A549 (cell line): ENCODE measurements around the gene SNX5. TPM values are rescaled to one million over a fixed set of nuclear protein-coding genes. Genes with fewer than 3 reads are reported as not detected.

Source experiments
- ATAC-seq, 2 experiments: fragments of 200-7000 bp in 1 of 2; fragments of >200 bp in 1 of 2; cut with Nextera tagmentation in 1 of 2; cut with Tn5 transposase in 1 of 2; 3 replicates each; pipeline versions ENCODE4 v1.8.0 to v1.9.1; 2018 to 2020; ENCODE audit warnings: mild to moderate bottlenecking in 1 of 2, moderate library complexity in 1 of 2
- CTCF ChIA-PET: fragments of 300-600 bp; sonication (Branson Sonifier 250); formaldehyde crosslinking; extraction: SDS; loops from one replicate; lab custom pipeline; 2021; ENCODE audit warnings: antibody characterized with exemption, inconsistent platforms; lab: Yijun Ruan, JAX
- POLR2A ChIA-PET: fragments of 350-600 bp; formaldehyde crosslinking; extraction: SDS; loops from one replicate; lab custom pipeline; 2021; ENCODE audit warnings: antibody characterized with exemption, inconsistent platforms; lab: Yijun Ruan, JAX
- DNase-seq, 2 experiments: peaks; one replicate each; pipeline versions ENCODE4 v3.0.0 to v3.0.0-alpha.2; 2011 to 2016; ENCODE audit warnings: low read depth in 1 of 2, low spot score in 1 of 2
- FAIRE-seq: peaks from 2 replicates; lab custom pipeline; 2011; peaks lifted over from hg19 to GRCh38; lab: Jason Lieb, UNC
- H3K27ac ChIP-seq, 2 experiments: fragments of >200 bp; sonication (Bioruptor Twin); formaldehyde crosslinking; 3 replicates each; pipeline ENCODE4 v1.5.1; 2016 to 2017
- H3K4me1 ChIP-seq: fragments of >200 bp; sonication (Bioruptor Twin); formaldehyde crosslinking; 3 replicates; pipeline ENCODE4 v1.6.1; 2016
- H3K4me2 ChIP-seq: fragments of >200 bp; sonication (Bioruptor Twin); formaldehyde crosslinking; 3 replicates; pipeline ENCODE4 v1.6.1; 2016
- H3K4me3 ChIP-seq: fragments of >200 bp; sonication (Bioruptor Twin); formaldehyde crosslinking; 3 replicates; pipeline ENCODE4 v1.5.1; 2016
- H3K9me3 ChIP-seq: fragments of >200 bp; sonication (Bioruptor Twin); formaldehyde crosslinking; 3 replicates; pipeline ENCODE4 v1.6.1; 2016
- BCL3 ChIP-seq: fragments of >200 bp; sonication (Bioruptor Twin); formaldehyde crosslinking; IDR thresholded peaks from 3 replicates; pipeline ENCODE4 v1.6.1; 2016
- CBX2 ChIP-seq: fragments of 200-600 bp; sonication (generic); IDR thresholded peaks from 2 replicates; pipeline ENCODE4 v1.6.1; 2016; ENCODE audit warnings: low read depth, mild to moderate bottlenecking, borderline replicate concordance
- CHD4 ChIP-seq: fragments of 200-600 bp; sonication (generic); IDR thresholded peaks from 2 replicates; pipeline ENCODE4 v1.6.1; 2016; ENCODE audit warnings: antibody characterized with exemption, mild to moderate bottlenecking, borderline replicate concordance
- EP300 ChIP-seq, 2 experiments: fragments of >200 bp; sonication (Bioruptor Twin); formaldehyde crosslinking; IDR thresholded peaks; 2 replicates in 1 of 2; 3 replicates in 1 of 2; pipeline ENCODE4 v1.6.1; 2016 to 2017
- FOSL2 ChIP-seq, 2 experiments: fragments of 450-650 bp in 1 of 2; fragments of >200 bp in 1 of 2; sonication (Bioruptor Twin) in 1 of 2; formaldehyde crosslinking; IDR thresholded peaks; 2 replicates each; pipeline versions ENCODE4 v1.5.0 to v1.6.1; 2016 to 2020; ENCODE audit warnings: mild to moderate bottlenecking in 1 of 2, moderate library complexity in 1 of 2
- HES2 ChIP-seq: fragments of >200 bp; sonication (Bioruptor Twin); formaldehyde crosslinking; IDR thresholded peaks from 2 replicates; pipeline ENCODE4 v1.6.1; 2016
- HEYL ChIP-seq: fragments of 250-450 bp; sonication (Bioruptor Pico); IDR thresholded peaks from 2 replicates; pipeline ENCODE4 v1.8.0; 2021; ENCODE audit warnings: mild to moderate bottlenecking, moderate library complexity
- PHF8 ChIP-seq: fragments of 200-600 bp; sonication (generic); IDR thresholded peaks from 2 replicates; pipeline ENCODE4 v1.6.1; 2016; ENCODE audit warnings: low read depth, mild to moderate bottlenecking, antibody characterized with exemption, moderate library complexity, borderline replicate concordance
- POLR2AphosphoS2 ChIP-seq: conservative IDR thresholded peaks from 2 replicates; pipeline ENCODE4 v1.6.1; 2012; ENCODE audit warnings: low read length, improper control_type of control experiment, inconsistent platforms
- RAD21 ChIP-seq, 2 experiments: fragments of >200 bp in 1 of 2; sonication (Bioruptor Twin) in 1 of 2; formaldehyde crosslinking in 1 of 2; IDR thresholded peaks in 1 of 2; conservative IDR thresholded peaks in 1 of 2; 2 replicates in 1 of 2; 3 replicates in 1 of 2; pipeline ENCODE4 v1.6.1; 2012 to 2018; ENCODE audit warnings: inconsistent platforms in 1 of 2
- REST ChIP-seq: fragments of 200-600 bp; sonication (generic); IDR thresholded peaks from 2 replicates; pipeline ENCODE4 v1.6.1; 2016; ENCODE audit warnings: antibody characterized with exemption, mild to moderate bottlenecking, moderate library complexity
- RFX5 ChIP-seq: fragments of 450-650 bp; IDR thresholded peaks from 2 replicates; pipeline ENCODE4 v1.7.1; 2014; ENCODE audit warnings: antibody characterized with exemption, mild to moderate bottlenecking, moderate library complexity
- SMC3 ChIP-seq: fragments of >200 bp; sonication (Bioruptor Twin); formaldehyde crosslinking; IDR thresholded peaks from 3 replicates; pipeline ENCODE4 v1.6.1; 2018; ENCODE audit warnings: inconsistent platforms
- SREBF2 ChIP-seq: fragments of 450-650 bp; IDR thresholded peaks from 2 replicates; pipeline ENCODE4 v1.6.1; 2014; ENCODE audit warnings: mild to moderate bottlenecking, moderate library complexity
- ZC3H11A ChIP-seq: fragments of 450-650 bp; IDR thresholded peaks from 2 replicates; pipeline ENCODE4 v1.6.1; 2014; ENCODE audit warnings: antibody characterized with exemption, mild to moderate bottlenecking
- ZFP36 ChIP-seq: fragments of 450-650 bp; IDR thresholded peaks from 2 replicates; pipeline ENCODE4 v1.6.1; 2014; ENCODE audit warnings: borderline replicate concordance; ENCODE audit not compliant: partially characterized antibody
- ZSCAN20 ChIP-seq: fragments of 250-450 bp; sonication (Bioruptor Pico); IDR thresholded peaks from 2 replicates; pipeline ENCODE4 v1.8.0; 2022; ENCODE audit warnings: mild to moderate bottlenecking, moderate library complexity
- WGBS: methylation state at CpG from one replicate; pipeline ENCODE4 v1.1.6; 2017; ENCODE audit errors: missing lambda C conversion rate; 5-methylcytosine and 5-hydroxymethylcytosine counted together
- polyA plus RNA-seq, 4 experiments: library from polyadenylated mRNA; depleted of rRNA in 3 of 4; stranded (reverse); fragments of >200 nt; fragmentation: RNase III in 1 of 4; extraction: RNeasy Plus Mini Kit Qiagen cat#74134 plus additional on column Dnase treatment in 1 of 4; gene quantifications; 2 replicates in 3 of 4; 3 replicates in 1 of 4; pipeline ENCODE4 v1.2.3, GENCODE V29; 2011 to 2017
- TF ChIP-seq, protein P1 (sequence below): fragments of >200 bp; sonication (Bioruptor Twin); formaldehyde crosslinking; IDR thresholded peaks from 3 replicates; pipeline ENCODE4 v1.5.1; 2016

Gene SNX5
- polyA plus RNA-seq, 2 of the 4 experiments (the other 2 are of a cell fraction) = 225 to 342 TPM

GRCh38 chr20:17901971-17902370 is 66.6 kb downstream of the SNX5 start:
- ATAC-seq (no peak), FAIRE-seq (no peak), DNase-seq (no peak)
- ChIA-PET CTCF (interaction anchor here (0.7 to 1.7 kb wide), 8 partner anchors 13 to 397 kb away, joined by 3 to 5 read pairs (median 4); partner anchors contain the start of gene RRBP1), POLR2A (no interaction called here)
- H3K4me1 ChIP-seq = 0 out of 3 replicates have a peak, but pooled peaks cover under 1% of the 10 kb centered on the region
- no peak for TF ChIP-seq EP300 (IDR thresholded peaks at IDR 0.05)
- WGBS = 59% methylated on average over 4 of the region's 4 CpGs
- H3K4me3 ChIP-seq = no peak overlapping the region
- H3K27ac ChIP-seq = no peak overlapping the region
- H3K4me2 ChIP-seq = no peak overlapping the region
- no peaks in the 10 kb centered on the region for H3K9me3 ChIP-seq

- ATAC-seq (peak; percentile 69 to 82; a peak in 4 of 6 replicates), DNase-seq (peak; percentile 73 to 88), FAIRE-seq (peak; percentile 78)
- 39% methylated on average over 7 of the region's 7 CpGs for WGBS
- Histone ChIP-seq H3K4me1 (peaks cover 8% of the 10 kb centered on the region; the same call in 2 of the 3 replicates), H3K4me3 (no peak overlapping the region), H3K9me3 (no peaks in the 10 kb centered on the region), H3K4me2 (no peak overlapping the region), H3K27ac (no peak overlapping the region)
- POLR2A ChIA-PET = interaction anchor here (0.5 kb wide), 1 partner anchor 14 kb away, joined by 3 read pairs; no protein-coding TSS in a partner anchor
- CTCF ChIA-PET = interaction anchor here (0.6 to 3.4 kb wide), 35 partner anchors 8 to 739 kb away, joined by 3 to 42 read pairs (median 4); partner anchors contain the start of genes BANF2 and RRBP1
- TF ChIP-seq RFX5 (no peak), SMC3 (peak; percentile 98), FOSL2 (IDR thresholded peaks at IDR 0.05) (no peak), FOSL2 (CRISPR knock-in tag; IDR thresholded peaks at IDR 0.05) (no peak), ZFP36 (no peak), RAD21 (conservative IDR thresholded peaks at IDR 0.05 in 1 of 2, IDR thresholded peaks at IDR 0.05 in 1 of 2) (peak; percentile 96 to 97)
- TF ChIP-seq, protein P1, sequence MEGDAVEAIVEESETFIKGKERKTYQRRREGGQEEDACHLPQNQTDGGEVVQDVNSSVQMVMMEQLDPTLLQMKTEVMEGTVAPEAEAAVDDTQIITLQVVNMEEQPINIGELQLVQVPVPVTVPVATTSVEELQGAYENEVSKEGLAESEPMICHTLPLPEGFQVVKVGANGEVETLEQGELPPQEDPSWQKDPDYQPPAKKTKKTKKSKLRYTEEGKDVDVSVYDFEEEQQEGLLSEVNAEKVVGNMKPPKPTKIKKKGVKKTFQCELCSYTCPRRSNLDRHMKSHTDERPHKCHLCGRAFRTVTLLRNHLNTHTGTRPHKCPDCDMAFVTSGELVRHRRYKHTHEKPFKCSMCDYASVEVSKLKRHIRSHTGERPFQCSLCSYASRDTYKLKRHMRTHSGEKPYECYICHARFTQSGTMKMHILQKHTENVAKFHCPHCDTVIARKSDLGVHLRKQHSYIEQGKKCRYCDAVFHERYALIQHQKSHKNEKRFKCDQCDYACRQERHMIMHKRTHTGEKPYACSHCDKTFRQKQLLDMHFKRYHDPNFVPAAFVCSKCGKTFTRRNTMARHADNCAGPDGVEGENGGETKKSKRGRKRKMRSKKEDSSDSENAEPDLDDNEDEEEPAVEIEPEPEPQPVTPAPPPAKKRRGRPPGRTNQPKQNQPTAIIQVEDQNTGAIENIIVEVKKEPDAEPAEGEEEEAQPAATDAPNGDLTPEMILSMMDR = peak; percentile 95
Observed at GRCh38 chr20:17898548-17898994, 70.0 kb downstream of the SNX5 start.

- peak in 1 of 2 experiments; percentile 19; a peak in 1 of 6 replicates for ATAC-seq
- Histone ChIP-seq H3K27ac (no peak overlapping the region), H3K4me1 (peaks cover 8% of the 10 kb centered on the region; the same call in 2 of the 3 replicates), H3K9me3 (no peaks in the 10 kb centered on the region), H3K4me2 (no peak overlapping the region), H3K4me3 (no peak overlapping the region)
- CTCF ChIA-PET = interaction anchor here (0.6 to 3.4 kb wide), 29 partner anchors 8 to 1988 kb away, joined by 3 to 42 read pairs (median 4); partner anchors contain the start of genes BANF2 and RRBP1
- DNase-seq = no peak
- no peak for TF ChIP-seq RFX5
- no peak for TF ChIP-seq CBX2
- TF ChIP-seq BCL3 = no peak
- no peak for TF ChIP-seq EP300 (IDR thresholded peaks at IDR 0.05)
- TF ChIP-seq HEYL (CRISPR knock-in tag) = no peak
- no peak for TF ChIP-seq CHD4
- no peak for TF ChIP-seq SREBF2
- TF ChIP-seq POLR2AphosphoS2 = no peak
- TF ChIP-seq ZSCAN20 (CRISPR knock-in tag) = no peak
- no peak for TF ChIP-seq REST
- TF ChIP-seq ZC3H11A = no peak
- TF ChIP-seq HES2 = no peak
- no peak for TF ChIP-seq PHF8
- FAIRE-seq = no peak
- POLR2A ChIA-PET = interaction anchor here (0.5 to 0.6 kb wide), 2 partner anchors 15 to 212 kb away, joined by 3 to 8 read pairs; no protein-coding TSS in a partner anchor
- WGBS = 20% methylated on average over 1 of the region's 1 CpG
Observed at GRCh38 chr20:17897566-17898307, 70.9 kb downstream of the SNX5 start.
